ENCODE results near the gene PLXND1. TPM values are rescaled to one million over a fixed set of nuclear protein-coding genes. Genes with fewer than 3 reads are reported as not detected.

PLXND1 gene
- total RNA-seq, 1 donor from 2014 or later: 27.3 TPM

- no peak for TF ChIP-seq CTCF (conservative IDR thresholded peaks at IDR 0.05; ENCODE audit: low read depth, low read length)
- H3K4me3 ChIP-seq (ENCODE audit: low read depth, low read length): no peak overlapping the region
- DNase-seq (ENCODE audit: low read depth): no peak
Observed at GRCh38 chr3:129599607-129600006, 6.9 kb downstream of the PLXND1 start.

DNA sequence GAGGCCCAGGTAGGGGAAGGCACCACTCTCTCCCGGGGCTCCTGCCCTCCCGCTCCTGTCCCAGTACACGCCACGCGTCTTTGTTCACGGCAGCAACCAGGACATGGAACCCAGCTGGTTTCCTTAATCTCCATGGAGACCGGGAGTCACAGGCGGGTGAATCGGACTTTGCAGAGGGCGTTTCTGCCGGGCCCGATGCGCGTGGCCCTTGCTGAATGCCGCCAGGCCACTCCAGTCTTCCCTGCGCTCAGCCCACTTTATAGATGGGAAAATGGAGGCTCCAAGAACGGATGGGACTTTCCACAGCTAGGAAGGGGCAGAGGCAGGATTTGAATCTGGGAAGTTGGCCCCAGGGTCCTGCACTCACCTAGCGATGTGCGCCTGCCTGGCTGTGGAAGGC is 7.4 kb downstream of the PLXND1 start:
- DNase-seq (ENCODE audit: low read depth): no peak
- TF ChIP-seq CTCF (conservative IDR thresholded peaks at IDR 0.05; ENCODE audit: low read depth, low read length): no peak
- H3K4me3 ChIP-seq (ENCODE audit: low read depth, low read length): no peak overlapping the region

- TF ChIP-seq CTCF (conservative IDR thresholded peaks at IDR 0.05; ENCODE audit: low read depth, low read length): no peak
- DNase-seq (ENCODE audit: low read depth): no peak
- no peak overlapping the region for H3K4me3 ChIP-seq (ENCODE audit: low read depth, low read length)
Observed at GRCh38 chr3:129598484-129598883, 8.0 kb downstream of the PLXND1 start.

DNA sequence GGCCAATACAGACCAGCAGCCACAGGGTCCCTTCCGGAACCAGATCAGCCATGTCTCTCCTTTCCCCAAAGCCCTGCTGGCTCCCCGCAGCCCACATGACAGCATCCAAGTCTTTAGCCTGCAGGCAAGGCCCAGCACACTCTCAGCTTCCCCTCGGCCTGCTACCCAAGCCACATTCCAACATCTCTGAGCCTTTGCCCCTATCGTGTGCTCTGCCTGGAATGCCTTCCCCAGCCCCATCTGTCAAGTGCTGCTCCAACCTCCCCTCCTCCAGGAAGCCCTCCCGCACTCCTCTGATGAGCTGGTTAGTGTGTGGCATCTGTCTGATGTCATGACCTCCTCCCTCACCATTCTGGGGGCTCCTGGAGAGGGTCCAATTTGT is 8.5 kb downstream of the PLXND1 start:
- TF ChIP-seq CTCF (conservative IDR thresholded peaks at IDR 0.05; ENCODE audit: low read depth, low read length): no peak
- DNase-seq (ENCODE audit: low read depth): no peak
- no peak overlapping the region for H3K4me3 ChIP-seq (ENCODE audit: low read depth, low read length)

DNA sequence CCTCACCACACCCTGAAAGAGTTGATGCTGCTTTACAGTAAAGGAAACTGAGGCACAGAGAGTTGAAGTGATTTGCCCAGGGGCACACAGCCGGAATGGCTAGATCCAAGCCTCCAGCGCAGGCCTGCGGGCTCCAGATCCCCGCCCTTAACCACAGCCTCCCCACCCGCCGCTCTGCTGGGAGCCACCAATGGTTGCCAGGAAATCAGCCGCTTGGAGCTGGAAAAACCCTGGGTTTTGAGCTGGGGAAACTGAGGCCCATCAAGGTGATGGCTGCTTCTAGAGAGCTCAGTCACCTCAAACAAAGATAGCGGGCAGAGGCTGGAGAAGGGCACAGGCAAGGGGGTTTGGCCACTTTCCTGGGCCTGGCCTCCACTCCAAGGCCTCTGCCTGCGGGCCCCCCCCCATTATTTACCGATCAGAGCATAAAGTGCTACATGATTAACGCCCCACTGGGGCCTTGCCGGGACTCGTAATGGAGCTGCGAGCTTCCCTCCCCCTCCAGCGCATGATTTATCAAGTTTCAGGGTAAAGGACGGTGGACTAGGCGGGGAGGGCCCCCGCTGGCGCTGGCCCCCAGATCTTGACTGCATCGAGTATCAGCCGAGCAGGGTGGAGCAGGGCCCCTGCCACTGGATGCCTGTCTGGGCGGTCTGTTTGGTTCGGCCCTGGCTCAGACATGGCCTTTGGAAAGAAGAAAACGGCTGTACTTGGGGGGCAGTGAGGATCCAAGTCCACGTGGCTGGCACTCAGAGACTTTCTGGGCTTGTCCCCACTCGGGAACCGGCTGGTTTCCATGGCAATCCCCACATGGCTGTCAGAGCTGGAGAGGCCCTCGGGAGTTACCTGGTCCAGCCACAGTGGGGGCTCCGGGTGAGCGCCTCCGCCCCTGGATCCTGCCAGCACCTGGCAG is 9.1 kb downstream of the PLXND1 start:
- H3K4me3 ChIP-seq (ENCODE audit: low read depth, low read length): no peak overlapping the region
- DNase-seq (ENCODE audit: low read depth): no peak
- TF ChIP-seq CTCF (conservative IDR thresholded peaks at IDR 0.05; ENCODE audit: low read depth, low read length): no peak

DNA sequence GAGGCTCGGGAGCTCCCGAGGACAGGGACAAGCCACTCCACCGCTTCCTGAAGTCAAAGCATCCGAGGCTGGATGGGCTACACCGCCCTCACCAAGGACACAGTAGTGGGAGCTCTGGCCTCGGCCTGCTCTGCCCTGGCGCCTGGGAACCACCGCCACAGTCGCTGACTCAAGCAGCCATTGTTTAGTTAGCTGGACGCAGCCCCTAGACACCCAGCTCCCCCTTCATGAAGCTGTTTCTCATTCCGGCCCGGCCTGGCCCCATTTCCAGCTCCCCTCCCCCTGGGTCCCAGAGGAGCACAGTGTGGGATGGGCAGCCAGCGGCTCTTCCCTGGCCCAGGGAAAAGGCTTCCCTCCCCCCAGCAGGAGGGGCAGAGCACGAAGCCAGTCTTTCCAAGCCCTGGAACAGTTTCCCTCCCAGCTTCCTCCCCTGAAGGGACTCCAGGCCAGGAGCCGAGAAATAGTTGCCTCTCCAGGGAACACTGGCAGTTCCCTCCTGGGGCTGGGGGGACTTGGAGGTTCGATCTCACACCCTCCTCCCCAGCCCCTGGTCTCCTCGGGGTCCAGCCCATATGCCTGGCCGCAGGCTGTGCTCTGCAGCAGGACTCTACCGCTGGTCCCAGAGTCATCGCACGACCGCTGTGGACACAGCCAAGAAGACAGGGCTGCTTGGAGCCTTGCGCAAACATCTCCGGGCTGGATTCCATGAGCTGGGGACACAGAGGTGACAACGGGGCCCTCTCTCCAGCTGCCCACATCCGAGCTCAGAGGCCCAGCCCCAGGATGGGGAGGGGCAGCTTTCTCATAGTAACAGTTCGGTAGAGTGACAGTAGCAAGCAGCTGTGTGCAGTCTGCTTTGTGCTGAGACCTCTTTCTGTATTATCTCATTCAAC is 10.0 kb downstream of the PLXND1 start:
- no peak for TF ChIP-seq CTCF (conservative IDR thresholded peaks at IDR 0.05; ENCODE audit: low read depth, low read length)
- no peak for DNase-seq (ENCODE audit: low read depth)
- no peak overlapping the region for H3K4me3 ChIP-seq (ENCODE audit: low read depth, low read length)
